NT2/D1 (cell line): ENCODE data around the gene IGF2BP1.

ENCODE experiments used
- SUZ12 ChIP-seq: IDR thresholded peaks from 2 replicates; pipeline ENCODE4 v1.6.1; 2011; ENCODE audit not compliant: insufficient read length, insufficient read depth; ENCODE audit errors: extremely low read depth
- YY1 ChIP-seq: IDR thresholded peaks from 2 replicates; pipeline ENCODE4 v1.6.1; 2011; ENCODE audit not compliant: insufficient read length, insufficient read depth
- ZNF274 ChIP-seq: IDR thresholded peaks from 2 replicates; pipeline ENCODE4 v1.6.1; 2011; ENCODE audit warnings: mild to moderate bottlenecking, low read depth, low read length

DNA sequence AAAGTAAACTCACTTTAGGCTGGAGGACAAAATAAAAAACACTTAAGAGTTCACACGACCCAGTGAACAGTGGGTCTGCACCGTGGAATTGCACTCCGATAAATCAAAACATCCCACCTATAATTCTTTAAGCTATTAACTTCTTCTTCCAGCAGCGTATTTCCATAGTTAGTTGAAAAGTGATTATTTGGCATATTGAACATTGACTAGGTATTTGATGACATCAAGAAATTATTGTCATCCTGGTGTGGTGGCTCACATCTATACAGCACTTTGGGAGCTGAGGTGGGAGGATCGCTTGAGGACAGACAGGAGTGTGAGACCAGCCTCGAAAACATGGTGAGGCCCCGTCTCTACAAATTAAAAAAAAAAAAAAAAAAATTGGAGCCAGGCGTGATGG is 23.4 kb downstream of the IGF2BP1 start:
- no peak for TF ChIP-seq YY1
- TF ChIP-seq SUZ12: no peak
- no peak for TF ChIP-seq ZNF274
